HS-27A (cell line): ENCODE measurements around the gene ITGAD.

Source experiments
- DNase-seq: peaks from one replicate; pipeline ENCODE4 v3.0.0-alpha.2; 2012; ENCODE audit warnings: low read depth, missing footprints

ITGAD gene

GRCh38 chr16:31393056-31393455 lies at the start of gene ITGAD:
Gene ITGAD (plus strand): TSS chr16:31393335. CDS start chr16:31393361, 26 bp downstream.
- no peak for DNase-seq

GRCh38 chr16:31344712-31345111 lies 48.4 kb upstream of the ITGAD start:
- DNase-seq, result no peak

- no peak for DNase-seq
Observed at GRCh38 chr16:31347445-31347844, 45.7 kb upstream of the ITGAD start.

GRCh38 chr16:31348579-31348978 lies 44.6 kb upstream of the ITGAD start:
- no peak for DNase-seq

- DNase-seq, result no peak
Observed at GRCh38 chr16:31350275-31351005, 42.7 kb upstream of the ITGAD start.

GRCh38 chr16:31351246-31351941 lies 41.7 kb upstream of the ITGAD start:
- no peak for DNase-seq

- DNase-seq, result no peak
Observed at GRCh38 chr16:31351942-31352325, 41.2 kb upstream of the ITGAD start.

- DNase-seq, result no peak
Observed at GRCh38 chr16:31352376-31353115, 40.6 kb upstream of the ITGAD start.

- no peak for DNase-seq
Observed at GRCh38 chr16:31354394-31355291, 38.5 kb upstream of the ITGAD start, which contains the start of gene ITGAX. Gene ITGAX (plus strand): TSS chr16:31355176. CDS start chr16:31355255, 79 bp downstream.

GRCh38 chr16:31355431-31356100 lies 37.6 kb upstream of the ITGAD start:
- DNase-seq, result no peak

GRCh38 chr16:31356566-31357323 lies 36.4 kb upstream of the ITGAD start:
- DNase-seq, result no peak

GRCh38 chr16:31357324-31358109 lies 35.6 kb upstream of the ITGAD start:
- DNase-seq, result no peak

GRCh38 chr16:31360251-31360650 lies 32.9 kb upstream of the ITGAD start:
- no peak for DNase-seq

GRCh38 chr16:31361201-31362110 lies 31.7 kb upstream of the ITGAD start:
- DNase-seq, result no peak

GRCh38 chr16:31362476-31363405 lies 30.4 kb upstream of the ITGAD start:
- no peak for DNase-seq

GRCh38 chr16:31363721-31364120 lies 29.4 kb upstream of the ITGAD start:
- DNase-seq, result no peak

- DNase-seq, result no peak
Observed at GRCh38 chr16:31364421-31364820, 28.7 kb upstream of the ITGAD start.
